NCI-H446 (cell line): ENCODE data around the gene PIP4K2A.
"Not testable (repeated sequence)": the region's sequence is repeated elsewhere in the genome, so short reads cannot be mapped to it uniquely, and the experiment has no call there.

Experiments used
- DNase-seq, 2 experiments: peaks; one replicate each; lab custom pipeline; 2025; lab: John Stamatoyannopoulos, UW

PIP4K2A gene

DNA sequence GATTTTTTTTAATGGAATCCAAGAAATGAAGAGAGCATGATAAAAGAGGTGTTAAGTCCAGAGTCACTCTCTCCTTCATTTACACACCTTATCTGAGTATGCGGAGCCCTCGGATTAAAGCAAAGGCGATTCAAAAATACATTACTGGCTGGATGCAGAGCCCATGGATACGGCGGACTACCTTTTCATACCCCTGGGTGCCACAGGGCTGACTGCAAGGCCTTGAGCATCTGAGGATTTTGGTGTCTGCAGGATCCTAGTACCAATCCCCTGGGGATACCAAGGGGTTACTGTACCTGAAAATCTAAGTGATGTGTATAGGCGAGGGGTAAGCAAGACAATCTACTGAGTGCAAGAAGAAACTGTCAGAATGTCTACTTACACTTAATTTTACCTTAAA lies 20.5 kb downstream of the PIP4K2A start:
- no peak for DNase-seq

DNA sequence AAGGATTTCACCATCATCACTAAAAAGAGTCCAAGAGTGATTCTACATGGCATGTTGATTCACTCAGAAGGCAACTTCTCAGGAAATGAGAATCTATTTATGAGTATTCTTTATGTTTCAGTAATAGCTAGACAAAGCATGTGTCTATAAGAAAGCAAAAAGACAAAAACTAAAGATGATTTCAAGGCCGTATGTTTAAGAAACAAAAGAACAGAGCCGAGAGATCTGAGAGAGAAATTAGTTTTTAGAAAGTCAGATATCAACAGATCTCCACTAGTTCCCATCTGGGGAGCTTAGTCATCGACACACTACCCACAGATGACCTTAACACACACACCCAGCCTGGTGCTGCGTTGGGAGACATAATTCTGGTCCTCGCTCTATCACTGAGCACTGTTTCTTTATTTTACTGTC lies 21.0 kb downstream of the PIP4K2A start:
- DNase-seq = no peak

DNA sequence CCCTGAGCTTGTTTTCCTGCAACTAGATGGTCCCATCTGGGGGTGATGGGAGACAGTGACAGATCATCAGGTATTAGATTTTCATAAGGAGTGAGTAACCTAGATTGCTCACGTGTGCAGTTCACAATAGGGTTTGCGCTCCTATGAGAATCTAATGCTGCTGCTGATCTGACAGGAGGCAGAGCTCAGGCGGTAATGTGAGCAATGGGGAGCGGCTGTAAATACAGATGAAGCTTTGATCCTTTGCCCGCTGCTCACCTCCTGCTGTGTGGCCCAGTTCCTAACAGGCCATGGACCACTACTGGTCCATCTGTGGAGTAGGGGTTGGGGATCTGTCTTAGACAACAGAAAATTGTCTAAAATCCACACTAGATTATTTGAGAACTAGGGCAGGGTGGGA lies 22.3 kb downstream of the PIP4K2A start:
- DNase-seq = not testable (repeated sequence)

DNA sequence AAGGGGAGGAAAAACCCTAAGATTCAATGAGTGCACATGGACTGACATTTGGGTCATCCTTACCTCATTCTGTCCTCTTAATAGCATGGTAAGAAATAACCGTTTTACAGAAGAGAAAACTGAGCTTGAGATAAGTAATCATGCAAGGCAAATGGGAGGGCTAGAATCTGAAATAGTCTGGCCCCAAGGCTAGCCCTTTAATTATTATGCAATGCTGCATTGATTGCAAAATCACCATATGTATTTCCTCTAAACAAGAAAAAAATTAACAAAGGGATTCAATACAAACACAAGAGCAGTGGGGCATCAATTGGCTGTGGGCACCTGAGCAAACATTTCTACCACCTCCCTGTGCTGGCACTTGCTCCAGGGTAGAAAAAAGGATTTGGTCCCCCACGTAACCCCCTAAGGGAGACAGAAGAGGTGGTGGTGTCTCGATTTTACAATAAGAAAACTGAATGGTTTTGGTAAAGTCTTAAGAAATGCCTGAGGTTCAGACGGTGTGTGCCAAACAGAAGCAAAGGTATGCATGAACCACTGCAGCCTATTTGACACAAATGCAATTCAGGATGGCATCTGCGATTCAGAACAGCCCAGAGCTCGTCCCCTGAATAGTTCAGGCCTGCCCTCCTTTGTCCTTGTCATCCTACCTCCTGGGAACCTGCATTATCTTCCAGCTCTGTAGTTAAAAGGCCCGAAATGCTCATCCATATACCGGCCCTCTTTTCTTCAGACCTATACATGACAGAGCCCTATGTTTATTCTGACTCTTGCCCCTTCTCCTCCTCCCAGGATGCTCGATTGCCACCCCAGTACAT lies 23.6 kb downstream of the PIP4K2A start:
- no peak for DNase-seq

DNA sequence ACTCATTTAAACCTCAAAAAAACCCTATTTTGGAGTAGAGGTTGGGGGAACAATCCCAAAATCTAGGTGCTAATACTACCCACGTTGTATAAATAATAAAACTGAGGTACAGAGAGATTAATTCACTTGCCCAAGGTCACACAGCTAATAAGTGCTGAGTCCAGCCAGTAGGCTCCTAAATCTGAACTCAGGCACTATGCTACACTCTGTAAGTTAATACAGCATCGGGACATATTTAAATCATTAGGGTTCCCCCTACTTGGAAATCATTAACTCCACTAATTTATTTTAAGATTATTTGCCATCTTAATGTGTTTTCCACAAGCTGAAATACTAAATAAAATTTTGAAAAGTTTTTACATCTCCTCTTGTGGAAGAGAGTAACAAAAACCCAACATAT lies 24.2 kb downstream of the PIP4K2A start:
- no peak for DNase-seq

DNA sequence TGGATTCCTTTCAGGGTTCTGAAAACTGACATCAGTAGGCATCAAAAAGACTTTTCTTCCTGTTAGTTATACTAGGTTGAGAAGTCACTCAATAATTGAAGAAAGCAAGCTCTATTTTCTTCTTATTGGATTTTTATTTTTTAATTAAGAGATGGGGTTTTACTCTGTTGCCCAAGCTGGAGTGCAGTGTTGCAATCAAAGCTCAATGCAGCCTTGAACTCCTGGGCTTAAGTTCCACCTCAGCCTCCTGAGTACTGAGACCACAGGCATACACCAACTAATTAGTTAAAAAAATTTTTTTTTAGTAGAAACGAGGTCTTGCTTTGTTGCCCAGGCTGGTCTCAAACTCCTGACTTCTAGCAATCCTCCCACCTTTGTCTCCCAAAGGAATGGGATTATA lies 28.0 kb downstream of the PIP4K2A start:
- DNase-seq = no peak

DNA sequence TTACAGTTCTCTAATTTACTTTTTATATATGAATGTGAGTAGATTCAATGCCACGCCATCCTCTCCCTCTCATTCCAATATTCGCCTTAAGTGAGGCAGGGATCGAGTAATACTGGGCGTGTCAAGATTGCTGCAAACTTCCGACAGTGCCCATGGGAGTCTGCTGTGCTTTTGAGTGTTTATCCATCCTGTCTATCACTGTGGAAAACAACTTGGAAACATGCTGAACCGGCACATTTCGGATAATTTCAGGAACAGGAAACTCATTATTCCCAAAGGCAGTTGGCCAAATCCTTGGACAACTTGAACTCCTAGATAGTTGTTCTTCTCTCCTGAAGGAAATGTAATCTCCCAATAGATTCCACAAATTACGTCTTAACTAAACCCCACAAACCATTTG lies 28.5 kb downstream of the PIP4K2A start:
- no peak for DNase-seq

DNA sequence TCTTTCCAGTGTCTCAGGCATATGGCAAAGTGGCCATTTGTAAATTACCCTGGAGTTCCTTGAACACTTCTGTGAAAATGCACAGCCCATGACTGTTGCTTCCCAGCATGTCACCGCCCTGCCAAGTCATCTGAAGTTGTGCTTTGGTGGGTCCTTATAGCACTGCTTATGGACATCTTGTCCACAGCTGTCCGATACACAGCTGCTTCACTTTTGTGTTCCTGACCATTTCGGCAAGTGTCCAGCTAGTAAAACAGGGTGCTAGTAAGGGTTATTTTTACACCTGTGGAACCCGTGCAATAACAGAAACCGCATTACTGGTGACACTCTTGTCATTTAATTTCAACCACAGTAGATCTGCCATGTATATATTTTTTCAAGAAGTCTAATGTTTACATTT lies 29.7 kb downstream of the PIP4K2A start:
- DNase-seq = no peak

DNA sequence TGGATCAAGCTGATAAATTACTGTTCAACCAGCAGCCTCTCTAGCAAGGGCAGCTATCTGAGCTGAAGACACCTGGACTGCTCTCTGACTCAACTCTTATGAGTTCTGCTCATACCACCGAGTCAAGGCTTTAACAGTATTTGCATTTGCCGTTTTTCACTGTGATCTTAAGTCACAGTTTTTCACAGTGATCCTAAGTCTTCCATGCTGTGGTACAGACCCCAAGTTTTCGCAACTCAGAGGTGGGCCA lies 31.3 kb downstream of the PIP4K2A start:
- DNase-seq = no peak

DNA sequence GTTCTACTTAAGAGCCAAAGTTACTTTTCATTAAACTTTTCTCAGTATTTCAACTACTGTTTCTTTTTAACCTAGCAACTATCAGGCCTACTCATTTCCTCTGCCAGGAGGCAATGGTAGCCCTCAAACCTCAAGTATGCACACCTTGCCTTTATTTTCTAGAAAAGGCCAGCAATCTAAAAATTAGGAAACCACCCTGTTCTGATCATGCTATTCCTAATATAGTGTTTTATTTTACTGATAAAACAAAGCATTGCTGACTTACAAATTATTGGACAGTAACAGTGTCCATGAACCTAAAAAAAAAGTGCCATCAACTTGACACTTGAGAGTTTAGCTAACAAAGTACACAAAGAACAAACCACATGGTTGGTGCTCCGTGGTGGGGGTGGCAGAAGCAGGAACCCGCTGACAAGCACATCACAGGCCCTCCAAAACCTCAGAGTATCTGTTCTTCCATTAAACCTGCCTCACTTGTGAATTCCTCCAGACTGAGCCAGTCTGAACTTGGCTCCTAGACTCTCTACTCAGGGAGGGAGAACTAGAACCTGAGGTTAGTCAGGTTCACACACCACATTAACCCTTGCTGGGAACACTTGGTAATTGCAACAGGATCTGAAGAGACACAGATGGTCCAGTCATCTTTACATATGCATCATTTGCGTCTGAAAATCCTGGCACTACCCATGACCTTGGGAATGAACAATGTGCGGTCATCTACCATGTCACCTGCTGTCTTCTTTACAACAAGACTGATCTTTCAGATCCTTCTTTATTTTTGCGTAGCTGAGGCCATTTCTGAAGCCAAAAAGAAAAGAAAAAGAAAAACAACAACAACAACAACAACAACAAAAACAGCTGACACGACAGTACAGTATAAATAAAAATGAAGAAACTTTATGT lies 31.9 kb downstream of the PIP4K2A start:
- DNase-seq = peak in 1 of 2 experiments; percentile 41

DNA sequence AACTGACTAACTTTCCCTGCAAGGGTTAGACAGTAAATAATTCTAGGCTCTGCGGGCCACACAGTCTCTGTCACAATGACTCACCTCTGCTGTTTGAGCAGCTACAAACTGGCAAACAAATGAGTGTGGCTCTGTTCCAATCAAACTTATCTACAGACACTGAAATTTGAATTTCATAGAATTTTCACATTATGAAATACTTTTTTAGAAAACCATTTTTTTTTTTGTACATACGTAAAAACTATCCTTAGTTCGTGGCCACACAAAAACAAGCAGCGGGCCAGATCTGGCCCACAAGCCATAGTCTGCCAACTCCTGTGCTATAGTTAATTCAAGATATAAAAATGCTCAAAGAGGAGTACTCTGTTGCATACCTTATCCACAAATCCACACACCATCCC lies 32.6 kb downstream of the PIP4K2A start:
- DNase-seq = peak in 1 of 2 experiments; percentile 44

DNA sequence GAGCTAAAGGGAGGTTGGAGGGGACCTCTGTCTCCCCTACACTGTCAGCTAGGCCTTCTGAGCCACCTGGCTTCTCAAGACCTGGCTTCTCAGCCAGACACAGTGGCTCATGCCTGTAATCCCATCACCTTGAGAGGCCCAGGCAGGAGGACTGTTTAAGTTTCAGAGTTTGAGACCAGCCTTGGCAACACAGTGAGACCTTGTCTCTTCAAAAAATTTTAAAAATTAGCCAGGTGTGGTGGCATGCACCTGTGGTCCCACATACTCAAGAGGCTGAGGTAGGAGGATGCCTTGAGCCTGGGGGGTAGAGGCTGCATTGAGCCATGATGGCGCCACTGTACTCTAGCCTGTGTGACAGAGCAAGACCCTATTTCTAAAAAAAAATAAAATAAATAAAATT lies 33.1 kb downstream of the PIP4K2A start:
- DNase-seq = no peak

DNA sequence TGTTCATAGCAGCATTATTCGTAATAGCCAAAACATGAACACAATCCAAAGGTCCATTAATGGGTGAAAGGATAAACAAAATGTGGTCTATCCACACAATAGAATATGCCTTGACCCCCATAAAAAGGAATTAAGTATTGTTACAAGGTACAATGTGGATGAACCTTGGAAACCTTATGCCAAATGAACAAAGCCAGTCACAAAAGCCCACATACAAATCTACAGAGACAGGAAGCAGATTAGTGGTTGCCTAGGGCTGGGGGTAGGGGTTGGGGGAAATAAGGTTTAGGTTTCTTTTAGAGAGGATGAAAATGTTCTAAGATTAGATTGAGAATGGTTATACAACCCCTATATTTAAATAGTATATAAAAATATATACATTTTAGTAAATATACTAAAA lies 34.8 kb downstream of the PIP4K2A start:
- DNase-seq = no peak

DNA sequence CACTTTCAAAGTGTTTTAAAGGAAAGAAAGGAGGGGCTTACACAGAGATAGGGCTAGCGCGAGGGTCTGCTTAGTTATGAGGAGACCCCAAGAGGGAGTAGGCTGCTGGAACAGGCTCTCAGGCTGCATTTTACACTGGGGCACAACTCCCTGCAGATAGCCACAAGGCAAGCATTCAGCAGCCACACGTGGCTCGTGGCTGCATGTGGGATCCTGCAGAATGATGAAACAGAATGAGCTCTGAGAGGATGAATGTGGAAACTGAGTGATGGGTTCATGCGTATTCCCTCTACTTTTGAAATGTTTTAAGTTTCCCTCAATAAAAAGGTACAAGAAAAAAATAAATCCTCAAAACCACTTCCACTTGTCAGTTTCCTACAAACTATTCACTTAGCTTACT lies 37.0 kb downstream of the PIP4K2A start:
- DNase-seq = no peak

DNA sequence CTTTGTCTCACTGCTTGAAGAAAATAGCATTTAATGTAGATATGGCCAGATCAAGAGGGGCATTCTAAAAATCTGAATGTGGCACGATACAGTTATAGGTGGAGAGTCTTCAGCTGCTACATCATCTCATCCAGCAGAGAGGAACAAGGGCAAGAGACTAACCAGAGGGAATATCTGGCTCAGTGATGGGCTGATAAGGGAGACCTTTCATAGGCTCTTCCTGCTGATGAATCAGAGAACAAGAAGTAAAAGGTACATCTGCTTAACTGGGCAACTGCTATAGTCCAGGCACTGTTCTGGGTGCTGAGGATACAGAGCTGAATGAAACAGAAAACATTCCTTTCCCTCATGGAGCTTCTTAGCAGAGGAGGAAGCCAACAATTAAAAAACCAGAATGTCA lies 37.9 kb downstream of the PIP4K2A start:
- DNase-seq = no peak

DNA sequence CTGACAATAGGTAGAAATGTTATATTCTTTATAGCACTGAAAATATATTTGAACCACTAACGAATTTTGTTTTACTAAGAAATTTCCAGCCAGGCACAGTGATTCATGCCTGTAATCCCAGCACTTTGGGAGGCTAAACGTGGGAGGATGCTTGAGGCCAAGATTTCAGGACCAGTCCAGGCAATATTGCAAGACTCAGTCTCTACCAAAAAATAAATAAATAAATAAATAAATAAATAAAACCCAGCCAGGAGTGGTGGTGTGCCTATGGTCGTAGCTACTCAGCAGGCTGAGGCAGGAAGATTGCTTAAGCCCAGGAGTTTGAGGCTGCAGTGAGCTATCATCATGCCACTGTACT lies 39.8 kb downstream of the PIP4K2A start:
- no peak for DNase-seq

DNA sequence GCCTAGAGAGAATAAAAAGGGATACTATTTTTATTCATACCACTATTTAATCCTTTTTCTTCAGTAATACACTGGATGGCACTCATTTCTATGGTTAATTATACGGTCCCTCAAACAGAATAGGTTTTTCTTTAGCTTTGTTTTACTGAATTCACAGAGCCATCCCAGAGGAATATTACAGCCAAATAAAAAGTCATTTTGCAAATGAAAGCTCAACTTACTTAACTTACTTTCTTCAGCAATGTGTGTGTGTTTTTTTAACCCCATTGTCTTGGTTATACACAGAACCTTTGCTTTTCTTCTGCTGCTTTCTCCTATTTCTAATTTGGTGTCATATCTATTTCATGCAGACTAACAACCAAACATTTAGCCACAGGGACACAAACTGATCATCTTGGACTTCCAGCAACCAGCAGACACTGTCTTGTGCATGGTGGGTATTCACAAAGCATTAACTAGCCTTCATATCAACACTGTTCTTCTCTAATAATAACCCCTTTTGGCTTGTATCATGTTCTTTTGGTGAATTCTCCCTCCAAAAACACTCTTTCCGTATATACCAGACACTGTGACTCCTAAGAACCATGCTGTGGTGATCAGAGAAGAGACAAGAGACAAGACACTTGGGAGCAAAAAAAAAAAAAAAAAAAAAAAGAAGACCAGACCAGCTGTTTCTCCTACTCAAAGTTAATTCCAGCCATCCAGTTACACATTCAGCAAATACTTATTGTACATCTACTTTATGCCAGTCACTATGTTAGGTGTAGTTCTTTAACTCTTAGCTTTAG lies 40.4 kb downstream of the PIP4K2A start:
- DNase-seq = no peak

DNA sequence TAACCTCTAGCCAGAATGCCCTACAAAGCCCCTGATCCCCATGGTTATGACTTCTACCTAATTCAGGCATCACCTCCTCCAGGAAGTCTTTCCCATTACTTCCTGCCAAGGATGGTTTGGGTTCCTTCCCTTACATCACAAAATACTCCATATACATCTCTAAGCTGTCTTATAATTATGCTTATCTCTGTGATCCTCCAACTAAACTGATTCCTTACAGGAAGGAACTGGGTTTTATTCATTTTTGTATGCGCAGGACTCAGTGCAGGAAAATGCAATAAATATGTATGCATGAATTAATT lies 41.3 kb downstream of the PIP4K2A start:
- no peak for DNase-seq

DNA sequence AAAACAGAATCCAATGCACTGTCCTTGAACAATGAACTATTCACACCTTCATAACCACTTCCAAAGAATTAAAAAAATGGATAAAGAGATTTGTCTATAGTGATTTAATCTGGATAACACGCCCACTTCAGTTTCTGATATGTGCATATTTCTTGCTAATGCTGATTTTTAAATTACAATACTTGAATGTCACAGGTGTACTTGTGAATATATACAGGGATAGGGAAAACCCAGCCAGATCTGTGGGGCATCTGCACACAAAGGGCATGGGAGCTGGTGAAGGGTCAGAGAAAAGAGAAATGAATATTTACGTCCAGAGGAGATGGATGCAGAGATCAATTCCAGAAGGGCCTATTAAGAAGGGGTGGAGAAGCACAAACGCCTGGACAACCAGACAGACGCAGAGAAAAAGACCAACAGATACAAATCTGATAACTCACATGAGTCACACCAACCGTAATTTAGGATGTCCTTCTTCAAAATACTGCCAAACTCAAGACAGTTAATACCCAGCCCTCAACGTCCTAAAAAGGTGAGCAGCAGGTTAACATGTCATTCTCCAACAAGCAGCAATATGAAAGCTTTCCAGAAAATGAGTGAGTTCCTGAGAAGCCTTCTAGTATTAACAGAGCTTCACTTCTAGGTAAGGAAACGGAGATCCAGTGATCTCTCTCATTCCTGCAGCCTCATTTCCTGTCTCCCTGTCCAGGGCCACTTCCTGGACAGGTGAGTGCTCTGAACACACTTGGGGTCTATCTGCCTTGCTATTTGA lies 41.9 kb downstream of the PIP4K2A start:
- DNase-seq = no peak

DNA sequence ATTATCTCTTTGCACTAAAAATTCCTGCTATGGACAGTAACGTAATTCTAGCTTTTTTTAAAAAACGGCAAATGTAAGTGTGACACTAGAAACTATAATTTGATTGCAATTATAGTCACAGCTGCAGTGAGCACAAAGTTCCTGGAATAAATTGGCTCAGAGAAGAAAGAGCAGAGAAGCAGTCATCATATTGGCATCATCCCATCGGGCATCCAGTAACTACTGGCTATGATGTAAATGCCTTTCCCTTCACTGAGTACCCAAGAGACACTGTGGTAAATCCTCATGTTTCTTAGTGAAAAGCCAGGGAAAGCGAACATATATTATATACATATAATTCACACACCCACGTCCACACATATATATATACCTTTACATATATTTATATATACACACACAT lies 43.6 kb downstream of the PIP4K2A start:
- peak; percentile 17 to 75 for DNase-seq

DNA sequence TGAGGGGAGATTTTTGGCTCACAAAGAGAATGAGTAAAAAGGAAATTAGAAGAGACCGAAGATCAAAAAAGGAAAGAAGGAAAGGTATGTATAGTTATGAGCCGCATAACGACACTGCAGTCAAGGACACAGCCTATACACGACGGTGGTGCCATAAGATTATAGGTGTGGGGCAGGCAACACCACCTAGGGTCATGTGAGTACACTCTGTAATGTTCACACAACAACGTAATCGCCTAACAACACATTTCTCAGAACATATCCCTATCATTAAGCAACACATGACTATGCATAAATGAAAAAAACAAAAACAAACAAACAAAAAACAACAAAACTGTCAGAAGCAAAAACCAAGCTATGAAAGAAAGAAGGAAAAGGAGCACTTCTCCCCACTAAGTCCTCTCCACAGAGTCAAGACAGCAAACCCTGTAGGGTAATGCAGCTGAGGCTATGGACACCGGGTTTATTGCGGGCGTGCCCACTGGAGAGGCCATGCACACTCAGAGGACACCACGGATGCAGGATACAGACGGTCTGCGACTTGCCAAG lies 45.1 kb downstream of the PIP4K2A start:
- no peak for DNase-seq

DNA sequence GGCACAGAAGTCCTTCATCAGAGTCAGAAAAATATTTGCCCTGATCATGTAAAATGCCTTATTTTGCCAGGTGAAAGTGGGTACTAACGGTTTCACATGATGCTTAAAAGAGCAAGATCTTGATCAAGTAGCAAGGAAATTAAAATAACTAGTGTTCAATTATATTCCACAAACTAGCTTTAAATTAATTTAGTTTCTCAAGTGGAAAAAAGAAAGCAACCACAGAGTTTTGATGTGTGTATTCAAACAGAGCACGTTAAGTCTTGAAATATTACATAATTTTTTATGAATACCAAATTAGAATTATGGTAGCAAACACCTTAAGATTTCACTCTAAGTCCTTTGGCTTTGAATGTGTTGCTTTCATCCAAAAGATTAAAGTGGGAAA lies 47.3 kb downstream of the PIP4K2A start:
- DNase-seq = no peak
